Stomach smooth muscle (tissue), 2 donors: ENCODE results near the gene INSIG2.
"Not testable (repeated sequence)": the region's sequence is repeated elsewhere in the genome, so short reads cannot be mapped to it uniquely, and the experiment has no call there.

Source experiments
- H3K27ac ChIP-seq: one replicate; pipeline ENCODE4 v1.7.0; 2013; ENCODE audit warnings: mild to moderate bottlenecking, low read length, inconsistent platforms
- H3K27me3 ChIP-seq, 2 donors: one replicate each; pipeline ENCODE4 v1.7.0; 2013; ENCODE audit warnings: low read length in 2 of 2; ENCODE audit not compliant: insufficient read depth in 2 of 2, control insufficient read depth in 1 of 2
- H3K36me3 ChIP-seq, 2 donors: one replicate each; pipeline ENCODE4 v1.7.0; 2013; ENCODE audit warnings: low read length in 2 of 2; ENCODE audit not compliant: control insufficient read depth in 2 of 2, insufficient read depth in 2 of 2
- H3K4me1 ChIP-seq: one replicate; pipeline ENCODE4 v1.7.0; 2013; ENCODE audit warnings: low read length; ENCODE audit not compliant: control insufficient read depth, insufficient read depth
- H3K4me3 ChIP-seq, 2 donors: one replicate each; pipeline ENCODE4 v1.7.0; 2013; ENCODE audit warnings: low read length in 2 of 2
- H3K9ac ChIP-seq, 2 donors: one replicate each; pipeline ENCODE4 v1.7.0; 2013; ENCODE audit warnings: low read length in 2 of 2, mild to moderate bottlenecking in 1 of 2
- H3K9me3 ChIP-seq, 2 donors: one replicate each; pipeline ENCODE4 v1.7.0; 2013; ENCODE audit warnings: low read length in 2 of 2; ENCODE audit not compliant: control insufficient read depth in 2 of 2
- donor health status: healthy.
- donor health status: Pancreatic carcinoma.

INSIG2 gene

DNA sequence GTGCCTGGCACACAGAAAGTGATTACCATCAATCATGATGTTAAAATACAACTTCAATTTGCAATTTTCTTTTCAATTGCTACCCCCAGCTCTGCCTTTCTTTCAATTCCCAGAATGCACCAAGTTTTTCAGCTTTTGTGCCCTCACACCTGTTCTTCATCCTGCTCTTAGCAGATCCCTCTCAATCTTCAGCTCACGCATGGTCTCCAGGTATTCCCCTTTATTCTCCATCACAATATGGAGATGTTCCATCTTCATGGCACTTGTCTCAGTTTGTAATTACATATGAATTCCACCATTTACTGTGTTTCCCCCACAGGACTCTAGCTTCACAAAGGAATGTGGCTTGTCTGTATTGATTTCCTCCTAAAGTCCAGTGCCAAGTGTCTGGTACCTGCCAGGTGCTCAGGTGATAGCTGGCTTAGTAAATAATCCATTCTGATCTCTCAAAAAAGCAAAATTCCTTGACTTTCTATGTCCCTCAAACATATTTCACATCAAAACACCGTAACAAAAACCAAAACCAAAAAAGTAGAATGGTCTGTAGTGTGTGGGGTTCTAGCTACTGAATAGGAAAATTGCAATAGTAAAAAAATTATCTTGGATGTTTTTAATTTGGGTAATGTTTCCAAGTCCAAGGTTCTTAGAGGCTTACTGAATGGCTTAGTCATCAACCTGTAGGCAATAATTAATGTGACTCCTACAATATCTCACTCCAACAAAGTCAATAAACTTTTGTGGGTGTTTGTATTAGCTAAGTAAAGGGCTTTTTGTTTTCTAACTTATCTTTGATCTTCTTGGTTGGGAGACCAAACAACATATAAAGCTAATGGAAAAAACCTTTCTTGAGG is 2.9 kb upstream of the INSIG2 start:
- Histone ChIP-seq H3K4me1 (no peaks in the 10 kb centered on the region), H3K36me3 (no peaks in the 10 kb centered on the region), H3K9ac (no peak overlapping the region), H3K27ac (no peak overlapping the region), H3K27me3 (peaks cover 0 to 2% of the 10 kb centered on the region in 2 donors), H3K9me3 (no peaks in the 10 kb centered on the region), H3K4me3 (no peak overlapping the region)

DNA sequence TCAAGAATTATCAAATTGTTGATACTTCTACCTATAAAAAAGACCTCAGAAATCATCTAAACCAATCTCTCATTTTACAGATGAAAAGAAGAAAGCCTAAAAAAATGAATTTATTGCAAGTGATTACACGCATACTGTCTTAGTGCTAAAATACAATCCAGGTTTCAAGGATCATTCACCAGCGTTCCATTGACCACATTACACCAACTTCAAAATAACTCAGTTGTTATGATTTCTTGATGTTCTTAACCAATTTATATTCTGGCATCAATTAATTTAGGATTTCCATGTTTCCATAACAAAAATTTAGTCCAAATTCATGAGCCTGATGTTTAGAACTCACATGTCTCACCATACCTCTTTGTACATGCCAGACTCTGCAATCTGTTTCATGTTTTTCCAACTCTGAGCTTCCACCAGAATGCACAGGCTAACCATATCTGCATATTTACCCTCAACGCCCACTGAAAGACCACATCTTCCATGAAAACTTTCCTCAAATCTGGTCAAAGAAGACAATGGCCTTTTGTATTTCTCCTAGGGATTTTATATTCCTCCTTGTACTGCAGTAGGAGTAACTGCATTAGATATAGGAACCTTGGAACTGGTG is 2.1 kb upstream of the INSIG2 start:
- no peak overlapping the region for H3K27ac ChIP-seq
- H3K36me3 ChIP-seq, result no peaks in the 10 kb centered on the region
- H3K9me3 ChIP-seq, result no peaks in the 10 kb centered on the region
- H3K9ac ChIP-seq, result no peak overlapping the region
- H3K4me1 ChIP-seq, result no peaks in the 10 kb centered on the region
- H3K4me3 ChIP-seq, result no peak overlapping the region
- no peaks in the 10 kb centered on the region for H3K27me3 ChIP-seq

DNA sequence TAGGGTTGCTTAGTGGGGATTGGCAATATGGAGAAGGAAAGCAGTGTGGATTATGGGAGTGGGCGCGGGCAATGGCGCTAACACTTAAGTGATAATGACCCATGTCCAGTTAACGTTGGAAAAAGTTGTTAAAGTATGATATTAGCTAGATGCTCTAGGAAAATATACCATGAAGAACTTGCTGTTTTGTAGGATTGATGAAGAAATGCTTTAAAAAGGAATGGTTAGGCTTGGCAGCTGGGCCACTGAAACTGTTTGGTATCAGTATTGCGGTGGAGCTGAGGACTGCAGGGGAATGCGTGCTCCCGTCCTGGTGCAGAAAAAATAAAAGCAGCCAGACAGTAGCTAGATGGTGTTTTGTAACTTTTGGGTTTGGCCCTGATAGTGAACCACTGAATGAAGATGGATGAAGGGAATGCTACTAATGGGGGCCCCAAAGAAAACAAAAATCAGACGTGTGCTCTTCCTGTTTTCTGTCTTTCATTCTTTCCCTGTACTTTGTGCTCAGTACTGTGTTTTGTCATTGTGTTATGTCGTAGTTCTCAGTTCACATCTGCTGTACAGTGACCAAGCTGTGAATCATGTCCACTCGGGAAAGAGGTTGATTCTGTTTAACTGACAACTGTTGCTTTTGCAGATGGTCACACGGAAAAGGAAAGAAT is 999 bp downstream of the INSIG2 start:
- Histone ChIP-seq H3K36me3 (no peaks in the 10 kb centered on the region), H3K27ac (no peak overlapping the region), H3K4me3 (peak overlapping the region; percentile 83 to 90), H3K4me1 (no peaks in the 10 kb centered on the region), H3K9me3 (no peaks in the 10 kb centered on the region), H3K27me3 (no peaks in the 10 kb centered on the region), H3K9ac (peak overlapping the region; percentile 56 to 72)

DNA sequence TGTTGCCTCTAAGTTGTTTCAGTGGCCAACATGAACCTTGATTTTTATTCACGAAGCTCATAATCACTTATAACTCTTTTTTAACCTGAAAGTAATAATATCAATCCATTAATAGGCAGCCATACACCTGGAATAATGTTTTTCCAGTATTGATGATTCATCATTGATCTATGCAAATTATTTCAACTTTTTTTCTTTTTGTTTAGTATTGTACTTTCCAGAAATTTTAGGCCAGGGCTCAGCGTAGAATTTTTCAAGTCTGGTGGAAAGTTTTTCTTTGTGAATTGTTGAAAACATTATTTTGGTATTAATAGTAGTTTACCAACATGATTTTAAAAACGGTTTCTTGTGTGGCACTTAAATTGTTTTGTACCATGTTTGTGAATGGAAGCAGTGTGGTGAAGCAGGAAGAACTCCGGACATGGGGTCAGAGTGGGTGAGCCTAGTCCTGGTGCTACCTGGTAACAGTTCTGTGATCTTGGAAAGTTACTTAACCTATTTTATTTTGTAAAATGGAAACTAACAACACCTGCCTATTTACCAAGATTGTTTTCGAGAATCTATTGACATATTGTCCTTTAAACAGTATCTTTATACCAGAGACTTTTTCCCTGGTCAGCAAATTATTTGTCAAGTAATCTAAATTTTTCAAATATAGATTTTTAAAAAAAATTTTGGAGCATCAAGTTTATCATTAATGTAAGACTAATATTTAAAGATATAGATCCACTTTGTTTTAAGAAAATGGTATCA is 2.3 kb downstream of the INSIG2 start:
- H3K4me1 ChIP-seq, result no peaks in the 10 kb centered on the region
- H3K27me3 ChIP-seq, result no peaks in the 10 kb centered on the region
- no peak overlapping the region for H3K9ac ChIP-seq
- H3K4me3 ChIP-seq, result no peak overlapping the region
- no peaks in the 10 kb centered on the region for H3K9me3 ChIP-seq
- no peaks in the 10 kb centered on the region for H3K36me3 ChIP-seq
- no peak overlapping the region for H3K27ac ChIP-seq

DNA sequence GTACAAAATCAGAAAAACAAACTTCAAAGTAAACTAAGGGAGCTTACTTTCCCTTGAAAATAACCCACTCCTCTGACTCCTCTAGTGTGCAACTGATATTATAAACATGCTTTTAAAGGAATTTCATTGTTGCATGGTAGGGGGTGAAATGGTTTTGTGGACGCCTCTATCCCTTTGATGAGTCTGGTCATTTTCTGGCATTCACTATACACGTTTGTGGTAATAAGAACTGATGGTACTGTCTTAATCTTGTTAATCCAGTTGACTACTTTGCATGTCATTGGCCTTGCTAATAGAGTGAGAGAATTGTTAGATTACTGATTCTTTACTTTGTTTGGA is 2.8 kb downstream of the INSIG2 start:
- Histone ChIP-seq H3K27me3 (no peaks in the 10 kb centered on the region), H3K4me1 (no peaks in the 10 kb centered on the region), H3K27ac (no peak overlapping the region), H3K9ac (no peak overlapping the region), H3K9me3 (no peaks in the 10 kb centered on the region), H3K4me3 (no peak overlapping the region), H3K36me3 (no peaks in the 10 kb centered on the region)

DNA sequence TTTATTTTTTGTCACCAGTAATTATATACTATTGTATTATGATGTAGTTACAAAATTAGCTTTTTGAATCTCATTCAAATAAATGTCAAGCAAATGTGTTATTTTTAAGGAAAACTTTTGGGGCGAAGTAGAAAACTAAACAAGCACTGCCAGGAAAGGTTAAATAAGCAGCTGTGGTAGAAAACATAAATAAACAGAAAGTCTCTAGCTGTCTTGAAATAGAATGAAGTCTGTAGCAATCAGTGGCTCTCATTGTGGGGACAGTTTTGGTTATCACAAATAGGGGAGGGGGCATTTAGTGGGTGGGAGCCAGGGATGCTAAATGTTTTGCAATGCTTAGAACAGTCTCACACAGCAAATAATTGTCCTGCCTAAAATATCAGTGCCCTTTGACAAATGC is 3.4 kb downstream of the INSIG2 start:
- Histone ChIP-seq H3K27me3 (no peaks in the 10 kb centered on the region), H3K9ac (no peak overlapping the region), H3K4me1 (no peaks in the 10 kb centered on the region), H3K4me3 (no peak overlapping the region), H3K36me3 (peaks cover 0 to 2% of the 10 kb centered on the region in 2 donors), H3K9me3 (no peaks in the 10 kb centered on the region), H3K27ac (no peak overlapping the region)

DNA sequence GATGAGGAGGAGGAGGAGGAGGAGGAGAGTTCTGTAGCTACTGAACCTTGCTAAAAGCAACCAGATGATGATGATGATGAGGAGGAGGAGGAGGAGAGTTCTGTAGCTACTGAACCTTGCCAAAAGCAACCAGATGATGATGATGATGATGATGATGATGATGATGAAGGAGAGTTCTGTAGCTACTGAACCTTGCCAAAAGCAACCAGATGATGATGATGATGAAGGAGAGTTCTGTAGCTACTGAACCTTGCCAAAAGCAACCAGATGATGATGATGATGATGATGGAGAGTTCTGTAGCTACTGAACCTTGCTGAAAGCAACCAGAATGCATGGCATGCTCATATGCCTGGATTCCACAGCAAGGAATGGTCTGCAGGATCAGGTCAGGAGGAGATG is 5.8 kb downstream of the INSIG2 start:
- not testable (repeated sequence) for H3K9me3 ChIP-seq, H3K4me3 ChIP-seq, H3K9ac ChIP-seq, H3K36me3 ChIP-seq, H3K4me1 ChIP-seq, H3K27me3 ChIP-seq, H3K27ac ChIP-seq

DNA sequence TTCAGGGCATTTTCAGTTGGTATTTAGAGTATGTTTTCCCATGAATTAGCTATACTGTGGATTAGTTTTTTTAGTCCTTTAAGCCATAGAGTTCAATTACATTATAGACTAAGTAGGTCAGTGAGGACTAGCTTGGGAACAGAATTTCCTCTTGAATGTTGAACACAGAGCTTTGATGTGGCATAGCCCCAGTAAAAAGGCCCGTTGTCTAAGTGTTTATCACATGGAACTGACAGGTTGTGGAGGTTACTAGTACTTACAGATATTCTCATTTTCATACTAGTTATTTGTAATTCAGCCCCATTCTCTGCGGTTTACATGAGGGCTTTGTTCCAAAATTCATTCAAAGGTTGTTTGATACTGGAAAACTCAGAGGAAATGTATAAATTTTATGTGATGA is 6.2 kb downstream of the INSIG2 start:
- Histone ChIP-seq H3K9ac (no peak overlapping the region), H3K4me1 (no peaks in the 10 kb centered on the region), H3K27ac (no peak overlapping the region), H3K9me3 (no peaks in the 10 kb centered on the region), H3K27me3 (no peaks in the 10 kb centered on the region), H3K4me3 (no peak overlapping the region), H3K36me3 (peaks cover 0 to 6% of the 10 kb centered on the region in 2 donors)

DNA sequence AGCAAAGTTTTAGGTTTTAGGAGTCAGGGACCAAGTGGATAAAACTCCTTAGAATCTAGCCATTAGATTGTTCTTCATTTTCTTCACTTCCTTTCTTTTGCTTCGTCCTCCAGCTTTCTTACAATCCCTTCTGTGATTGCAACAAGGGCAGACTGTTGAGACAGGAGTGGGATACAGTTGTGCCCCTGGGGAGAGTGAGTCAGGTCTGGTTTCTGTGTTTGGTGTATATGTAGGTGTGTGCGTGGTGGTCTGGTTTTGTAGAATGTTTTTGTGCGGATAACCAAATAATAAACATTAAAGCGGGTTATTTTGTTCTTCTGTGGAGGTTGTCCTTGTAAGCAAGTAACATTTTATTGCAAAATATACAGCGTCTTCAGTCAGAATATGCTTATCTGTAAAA is 7.3 kb downstream of the INSIG2 start:
- no peaks in the 10 kb centered on the region for H3K27me3 ChIP-seq
- no peak overlapping the region for H3K4me3 ChIP-seq
- H3K4me1 ChIP-seq, result no peaks in the 10 kb centered on the region
- peaks cover 0 to 9% of the 10 kb centered on the region in 2 donors for H3K36me3 ChIP-seq
- no peak overlapping the region for H3K9ac ChIP-seq
- no peaks in the 10 kb centered on the region for H3K9me3 ChIP-seq
- no peak overlapping the region for H3K27ac ChIP-seq

DNA sequence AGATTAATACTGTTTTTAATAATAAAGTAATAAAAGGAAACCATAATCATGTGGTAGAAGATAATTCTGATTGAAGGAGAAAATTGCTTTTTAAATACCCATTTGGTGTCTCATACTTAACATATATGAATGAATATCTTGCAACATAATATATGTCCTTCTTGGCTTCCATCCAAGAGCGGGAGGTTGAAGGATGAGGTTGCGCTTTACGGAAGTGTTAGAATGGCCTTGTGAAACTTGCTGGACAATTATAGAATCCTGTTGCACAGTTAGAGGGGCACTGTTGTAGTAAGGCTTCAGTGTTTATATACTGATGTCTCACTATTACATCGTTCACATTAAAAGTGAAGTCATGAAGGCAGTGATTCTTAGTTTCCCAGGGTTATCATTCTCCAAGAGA is 9.4 kb downstream of the INSIG2 start:
- Histone ChIP-seq H3K27me3 (no peaks in the 10 kb centered on the region), H3K36me3 (peaks cover 4 to 9% of the 10 kb centered on the region in 2 donors), H3K4me1 (no peaks in the 10 kb centered on the region), H3K4me3 (no peak overlapping the region), H3K27ac (no peak overlapping the region), H3K9ac (no peak overlapping the region), H3K9me3 (no peaks in the 10 kb centered on the region)
